Mucosa of rectum (tissue), 2 donors: ENCODE data around the gene NDUFAB1.
A peak's percentile ranks its signal among the peaks of the same experiment; 100 is the strongest.
"Not testable (repeated sequence)": the region's sequence is repeated elsewhere in the genome, so short reads cannot be mapped to it uniquely, and the experiment has no call there.

Source experiments
- H3K27ac ChIP-seq, 2 donors: one replicate each; pipeline ENCODE4 v1.7.0; 2013; ENCODE audit warnings: inconsistent platforms in 2 of 2, low read depth in 2 of 2, low read length in 2 of 2
- H3K27me3 ChIP-seq, 2 donors: one replicate each; pipeline ENCODE4 v1.7.0; 2013; ENCODE audit warnings: low read length in 2 of 2; ENCODE audit not compliant: control insufficient read depth in 2 of 2, insufficient read depth in 2 of 2
- H3K36me3 ChIP-seq, 2 donors: one replicate each; pipeline ENCODE4 v1.7.0; 2013; ENCODE audit warnings: low read length in 2 of 2; ENCODE audit not compliant: control insufficient read depth in 2 of 2, insufficient read depth in 2 of 2
- H3K4me1 ChIP-seq, 2 donors: one replicate each; pipeline ENCODE4 v1.7.0; 2013; ENCODE audit warnings: low read length in 2 of 2, mild to moderate bottlenecking in 1 of 2; ENCODE audit not compliant: control insufficient read depth in 2 of 2, insufficient read depth in 2 of 2
- H3K4me3 ChIP-seq, 2 donors: one replicate each; pipeline ENCODE4 v1.7.0; 2013; ENCODE audit warnings: low read length in 2 of 2
- H3K9ac ChIP-seq, 2 donors: one replicate each; pipeline ENCODE4 v1.7.0; 2013; ENCODE audit warnings: low read length in 2 of 2, low read depth in 1 of 2, mild to moderate bottlenecking in 1 of 2
- H3K9me3 ChIP-seq, 2 donors: one replicate each; pipeline ENCODE4 v1.7.0; 2013; ENCODE audit warnings: low read length in 2 of 2; ENCODE audit not compliant: control insufficient read depth in 2 of 2
- donor health status: healthy.
- donor health status: Normal muscosa, but diverticular disease.

Gene NDUFAB1

GRCh38 chr16:23557779-23558702 is 38.1 kb downstream of the NDUFAB1 start:
- Histone ChIP-seq H3K4me3 (peak overlapping the region; percentile 75 to 81), H3K9me3 (no peaks in the 10 kb centered on the region), H3K4me1 (peaks cover 6 to 8% of the 10 kb centered on the region in 2 donors), H3K27me3 (no peaks in the 10 kb centered on the region), H3K36me3 (peaks cover 24 to 32% of the 10 kb centered on the region in 2 donors), H3K9ac (peak overlapping the region; percentile 69 to 75), H3K27ac (peak overlapping the region; percentile 83 to 86)

GRCh38 chr16:23556881-23557778 is 39.0 kb downstream of the NDUFAB1 start, which contains the start of the genes EARS2 and UBFD1:
Gene EARS2, minus strand, starts transcription at chr16:23557350. Its CDS starts 7 bp downstream, at chr16:23557343.
Gene UBFD1, plus strand, starts transcription at chr16:23557727. Its CDS starts 16 bp downstream, at chr16:23557743.
- Histone ChIP-seq H3K27ac (peak within 1 kb of the TSS; percentile 83 to 86), H3K9ac (peak within 1 kb of the TSS; percentile 72 to 75), H3K4me1 (peaks cover 6 to 8% of the 10 kb centered on the region in 2 donors), H3K9me3 (no peaks in the 10 kb centered on the region), H3K36me3 (peaks cover 16 to 31% of the 10 kb centered on the region in 2 donors), H3K4me3 (peak within 1 kb of the TSS; percentile 75 to 81), H3K27me3 (no peaks in the 10 kb centered on the region)

- Histone ChIP-seq H3K4me1 (peaks cover 6 to 8% of the 10 kb centered on the region in 2 donors), H3K36me3 (peaks cover 13 to 28% of the 10 kb centered on the region in 2 donors), H3K27me3 (no peaks in the 10 kb centered on the region), H3K9ac (no peak overlapping the region), H3K4me3 (no peak overlapping the region), H3K9me3 (no peaks in the 10 kb centered on the region), H3K27ac (no peak overlapping the region)
Observed at GRCh38 chr16:23554536-23554935, 41.6 kb downstream of the NDUFAB1 start.

GRCh38 chr16:23552161-23552560 is 44.0 kb downstream of the NDUFAB1 start:
- Histone ChIP-seq H3K4me3 (no peak overlapping the region), H3K9ac (no peak overlapping the region), H3K36me3 (peaks cover 22 to 40% of the 10 kb centered on the region in 2 donors), H3K9me3 (no peaks in the 10 kb centered on the region), H3K27ac (no peak overlapping the region), H3K4me1 (peaks cover 0 to 3% of the 10 kb centered on the region in 2 donors), H3K27me3 (no peaks in the 10 kb centered on the region)

GRCh38 chr16:23549938-23550337 is 46.2 kb downstream of the NDUFAB1 start:
- no peaks in the 10 kb centered on the region for H3K4me1 ChIP-seq
- H3K4me3 ChIP-seq, result no peak overlapping the region
- no peaks in the 10 kb centered on the region for H3K9me3 ChIP-seq
- no peaks in the 10 kb centered on the region for H3K27me3 ChIP-seq
- H3K36me3 ChIP-seq, result peaks cover 34 to 61% of the 10 kb centered on the region in 2 donors
- H3K9ac ChIP-seq, result no peak overlapping the region
- no peak overlapping the region for H3K27ac ChIP-seq

GRCh38 chr16:23544436-23544835 is 51.7 kb downstream of the NDUFAB1 start:
- no peaks in the 10 kb centered on the region for H3K4me1 ChIP-seq
- H3K9me3 ChIP-seq, result no peaks in the 10 kb centered on the region
- H3K27me3 ChIP-seq, result no peaks in the 10 kb centered on the region
- peaks cover 29 to 57% of the 10 kb centered on the region in 2 donors for H3K36me3 ChIP-seq
- no peak overlapping the region for H3K9ac ChIP-seq
- H3K4me3 ChIP-seq, result no peak overlapping the region
- no peak overlapping the region for H3K27ac ChIP-seq

- not testable (repeated sequence) for H3K4me3 ChIP-seq, H3K9me3 ChIP-seq, H3K27ac ChIP-seq, H3K27me3 ChIP-seq, H3K4me1 ChIP-seq, H3K9ac ChIP-seq
- peaks cover 21 to 36% of the 10 kb centered on the region in 2 donors for H3K36me3 ChIP-seq
Observed at GRCh38 chr16:23540817-23541178, 55.3 kb downstream of the NDUFAB1 start.

GRCh38 chr16:23539984-23540816 is 55.9 kb downstream of the NDUFAB1 start:
- Histone ChIP-seq H3K4me3 (no peak overlapping the region), H3K27ac (no peak overlapping the region), H3K9ac (no peak overlapping the region), H3K9me3 (no peaks in the 10 kb centered on the region), H3K27me3 (no peaks in the 10 kb centered on the region), H3K4me1 (no peaks in the 10 kb centered on the region), H3K36me3 (peaks cover 19 to 34% of the 10 kb centered on the region in 2 donors)

- Histone ChIP-seq H3K27me3 (no peaks in the 10 kb centered on the region), H3K27ac (no peak overlapping the region), H3K9me3 (no peaks in the 10 kb centered on the region), H3K4me3 (no peak overlapping the region), H3K36me3 (peaks cover 30 to 40% of the 10 kb centered on the region in 2 donors), H3K4me1 (no peaks in the 10 kb centered on the region), H3K9ac (no peak overlapping the region)
Observed at GRCh38 chr16:23538919-23539278, 57.2 kb downstream of the NDUFAB1 start.
